Fibroblast of peridontal ligament (primary cell): ENCODE results near the gene NPTN.

Experiments
- DNase-seq: peaks from one replicate; pipeline ENCODE4 v3.0.0-alpha.2; 2010; ENCODE audit errors: extremely low read depth

NPTN gene

GRCh38 chr15:73518180-73518862 lies 114.9 kb downstream of the NPTN start:
- no peak for DNase-seq

- DNase-seq: no peak
Measured at GRCh38 chr15:73517566-73517965, 115.6 kb downstream of the NPTN start.

GRCh38 chr15:73515527-73515926 lies 117.7 kb downstream of the NPTN start:
- DNase-seq: no peak
